ENCODE results near the gene OPN1MW3.
"Not testable (repeated sequence)": the region's sequence is repeated elsewhere in the genome, so short reads cannot be mapped to it uniquely, and the experiment has no call there.

The OPN1MW3 gene

GRCh38 chrX:154233620-154234019 is 23.8 kb upstream of the OPN1MW3 start:
- not testable (repeated sequence) for DNase-seq; H3K4me2 ChIP-seq (ENCODE audit: low read depth, low read length); H3K79me2 ChIP-seq (ENCODE audit: low read length); H3K27ac ChIP-seq (ENCODE audit: low read length); H3K4me1 ChIP-seq (ENCODE audit: low read length); H3K36me3 ChIP-seq (replicated peaks; ENCODE audit: insufficient read depth, low read length); H3F3A ChIP-seq (ENCODE audit: insufficient read depth, low read length); H3K9me3 ChIP-seq (replicated peaks; ENCODE audit: insufficient read depth, low read length); H2AFZ ChIP-seq (ENCODE audit: low read length); H3K4me3 ChIP-seq (ENCODE audit: low read length); H3K9me2 ChIP-seq (replicated peaks; ENCODE audit: insufficient read depth, low read length); H3K9ac ChIP-seq (ENCODE audit: low read length); H4K20me1 ChIP-seq (ENCODE audit: insufficient read depth, low read length); H3K27me3 ChIP-seq (replicated peaks; ENCODE audit: insufficient read depth, low read length)

GRCh38 chrX:154238939-154239559 is 18.3 kb upstream of the OPN1MW3 start:
- H4K20me1 ChIP-seq (ENCODE audit: insufficient read depth, low read length); H3K9ac ChIP-seq (ENCODE audit: low read length); H3K4me1 ChIP-seq (ENCODE audit: low read length); DNase-seq; H3F3A ChIP-seq (ENCODE audit: insufficient read depth, low read length); H3K9me2 ChIP-seq (replicated peaks; ENCODE audit: insufficient read depth, low read length); H2AFZ ChIP-seq (ENCODE audit: low read length); H3K9me3 ChIP-seq (replicated peaks; ENCODE audit: insufficient read depth, low read length); H3K36me3 ChIP-seq (replicated peaks; ENCODE audit: insufficient read depth, low read length); H3K79me2 ChIP-seq (ENCODE audit: low read length); H3K27ac ChIP-seq (ENCODE audit: low read length); H3K27me3 ChIP-seq (replicated peaks; ENCODE audit: insufficient read depth, low read length); H3K4me3 ChIP-seq (ENCODE audit: low read length); H3K4me2 ChIP-seq (ENCODE audit: low read depth, low read length): not testable (repeated sequence)

DNA sequence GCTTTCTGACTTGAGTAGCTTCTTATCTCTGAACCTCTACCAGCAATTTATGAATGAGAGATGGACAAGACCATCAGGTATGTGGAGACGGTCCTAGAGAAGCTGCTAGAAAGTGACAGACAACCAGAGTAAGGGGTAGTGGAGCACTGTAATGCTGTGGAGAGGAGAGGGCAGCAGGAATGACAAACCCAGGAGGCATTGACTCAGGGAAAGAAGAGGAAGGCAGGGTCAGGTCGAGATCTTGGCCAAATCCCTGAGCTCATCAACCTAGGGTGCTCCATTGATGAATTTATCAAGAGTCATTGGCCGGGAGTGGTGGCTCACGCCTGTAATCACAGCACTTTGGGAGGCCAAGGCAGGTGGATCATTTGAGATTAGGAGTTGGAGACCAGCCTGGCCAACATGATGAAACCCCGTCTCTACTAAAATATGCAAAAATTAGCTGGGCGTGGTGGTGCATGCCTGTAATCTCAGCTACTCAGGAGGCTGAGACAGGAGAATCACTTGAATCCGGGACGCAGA is 17.3 kb upstream of the OPN1MW3 start:
- H3K79me2 ChIP-seq (ENCODE audit: low read length); H3F3A ChIP-seq (ENCODE audit: insufficient read depth, low read length); H3K27me3 ChIP-seq (replicated peaks; ENCODE audit: insufficient read depth, low read length); H3K9me2 ChIP-seq (replicated peaks; ENCODE audit: insufficient read depth, low read length); DNase-seq; H3K4me2 ChIP-seq (ENCODE audit: low read depth, low read length); H3K4me3 ChIP-seq (ENCODE audit: low read length); H3K9ac ChIP-seq (ENCODE audit: low read length); H3K9me3 ChIP-seq (replicated peaks; ENCODE audit: insufficient read depth, low read length); H2AFZ ChIP-seq (ENCODE audit: low read length); H4K20me1 ChIP-seq (ENCODE audit: insufficient read depth, low read length); H3K27ac ChIP-seq (ENCODE audit: low read length); H3K36me3 ChIP-seq (replicated peaks; ENCODE audit: insufficient read depth, low read length); H3K4me1 ChIP-seq (ENCODE audit: low read length): not testable (repeated sequence)

DNA sequence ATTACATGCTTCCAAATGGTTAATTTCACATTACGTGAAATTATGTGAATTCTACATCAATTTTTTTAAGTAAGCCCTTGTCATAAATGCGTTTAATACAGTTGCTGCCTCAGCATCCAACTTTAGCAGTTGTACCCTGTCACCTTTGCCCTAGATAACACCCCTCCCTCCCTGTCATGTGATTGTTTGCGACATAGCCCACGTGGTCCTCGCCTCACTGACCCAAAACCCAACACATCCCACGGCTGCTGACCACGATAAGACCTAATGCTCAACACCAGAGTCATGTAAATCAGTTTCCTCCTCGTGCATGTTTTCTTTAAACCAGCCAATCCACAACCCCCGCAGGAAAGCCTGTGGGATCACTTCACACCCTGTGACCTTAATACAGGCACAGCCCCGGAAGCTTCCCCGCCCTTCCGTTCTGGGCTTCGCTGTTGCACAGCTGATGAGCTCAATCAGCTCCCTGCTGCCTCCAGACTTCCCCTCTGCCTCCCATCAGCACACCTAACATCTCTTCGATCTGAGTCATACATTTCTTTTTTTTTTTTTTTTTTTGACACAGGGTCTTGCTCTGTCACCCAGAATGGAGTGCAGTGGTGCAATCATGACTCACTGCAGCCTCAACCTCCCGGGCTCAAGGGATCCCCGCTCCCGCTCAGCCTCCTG is 9.9 kb upstream of the OPN1MW3 start:
- not testable (repeated sequence) for H3K4me3 ChIP-seq (ENCODE audit: low read length); H3K9ac ChIP-seq (ENCODE audit: low read length); H3K27ac ChIP-seq (ENCODE audit: low read length); H3K4me2 ChIP-seq (ENCODE audit: low read depth, low read length); DNase-seq; H3K9me3 ChIP-seq (replicated peaks; ENCODE audit: insufficient read depth, low read length); H4K20me1 ChIP-seq (ENCODE audit: insufficient read depth, low read length); H3K79me2 ChIP-seq (ENCODE audit: low read length); H3K4me1 ChIP-seq (ENCODE audit: low read length); H3K9me2 ChIP-seq (replicated peaks; ENCODE audit: insufficient read depth, low read length); H3F3A ChIP-seq (ENCODE audit: insufficient read depth, low read length); H3K27me3 ChIP-seq (replicated peaks; ENCODE audit: insufficient read depth, low read length); H3K36me3 ChIP-seq (replicated peaks; ENCODE audit: insufficient read depth, low read length); H2AFZ ChIP-seq (ENCODE audit: low read length)

GRCh38 chrX:154248076-154248475 is 9.3 kb upstream of the OPN1MW3 start:
- not testable (repeated sequence) for H3K79me2 ChIP-seq (ENCODE audit: low read length); H2AFZ ChIP-seq (ENCODE audit: low read length); H3K36me3 ChIP-seq (replicated peaks; ENCODE audit: insufficient read depth, low read length); H3K4me3 ChIP-seq (ENCODE audit: low read length); H3K27ac ChIP-seq (ENCODE audit: low read length); H3K9me2 ChIP-seq (replicated peaks; ENCODE audit: insufficient read depth, low read length); H3K9ac ChIP-seq (ENCODE audit: low read length); H4K20me1 ChIP-seq (ENCODE audit: insufficient read depth, low read length); H3K9me3 ChIP-seq (replicated peaks; ENCODE audit: insufficient read depth, low read length); H3K27me3 ChIP-seq (replicated peaks; ENCODE audit: insufficient read depth, low read length); DNase-seq; H3K4me2 ChIP-seq (ENCODE audit: low read depth, low read length); H3F3A ChIP-seq (ENCODE audit: insufficient read depth, low read length); H3K4me1 ChIP-seq (ENCODE audit: low read length)

DNA sequence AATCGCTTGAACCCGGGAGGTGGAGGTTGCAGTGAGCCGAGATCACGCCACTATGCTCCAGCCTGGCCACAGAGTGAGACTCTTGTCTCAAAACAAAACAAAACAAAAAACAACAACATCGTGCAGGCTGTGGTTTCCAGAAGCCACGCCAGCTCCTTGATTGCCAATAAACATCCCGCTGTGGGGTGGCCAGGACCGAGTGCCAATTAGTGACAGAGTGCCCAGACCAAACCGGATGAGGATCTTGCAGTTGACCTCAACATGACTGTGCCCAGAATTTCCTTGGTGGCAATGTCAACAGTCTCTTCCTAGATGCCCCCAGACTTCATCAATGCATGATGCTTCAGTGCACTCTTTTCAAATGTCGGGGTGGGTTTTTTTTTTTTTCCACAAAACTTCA is 1.3 kb downstream of the OPN1MW3 start:
- H3K9me3 ChIP-seq (replicated peaks; ENCODE audit: insufficient read depth, low read length); H3F3A ChIP-seq (ENCODE audit: insufficient read depth, low read length); H3K9ac ChIP-seq (ENCODE audit: low read length); H3K4me1 ChIP-seq (ENCODE audit: low read length); H3K79me2 ChIP-seq (ENCODE audit: low read length); H3K27ac ChIP-seq (ENCODE audit: low read length); H4K20me1 ChIP-seq (ENCODE audit: insufficient read depth, low read length); H3K9me2 ChIP-seq (replicated peaks; ENCODE audit: insufficient read depth, low read length); H3K27me3 ChIP-seq (replicated peaks; ENCODE audit: insufficient read depth, low read length); H3K4me2 ChIP-seq (ENCODE audit: low read depth, low read length); H3K4me3 ChIP-seq (ENCODE audit: low read length); H3K36me3 ChIP-seq (replicated peaks; ENCODE audit: insufficient read depth, low read length); H2AFZ ChIP-seq (ENCODE audit: low read length); DNase-seq: not testable (repeated sequence)

- H3K9me2 ChIP-seq (replicated peaks; ENCODE audit: insufficient read depth, low read length); H3K9ac ChIP-seq (ENCODE audit: low read length); H3K4me2 ChIP-seq (ENCODE audit: low read depth, low read length); H3K36me3 ChIP-seq (replicated peaks; ENCODE audit: insufficient read depth, low read length); H3K27me3 ChIP-seq (replicated peaks; ENCODE audit: insufficient read depth, low read length); H3F3A ChIP-seq (ENCODE audit: insufficient read depth, low read length); H3K4me3 ChIP-seq (ENCODE audit: low read length); H3K4me1 ChIP-seq (ENCODE audit: low read length); H3K79me2 ChIP-seq (ENCODE audit: low read length); DNase-seq; H3K27ac ChIP-seq (ENCODE audit: low read length); H2AFZ ChIP-seq (ENCODE audit: low read length); H3K9me3 ChIP-seq (replicated peaks; ENCODE audit: insufficient read depth, low read length); H4K20me1 ChIP-seq (ENCODE audit: insufficient read depth, low read length): not testable (repeated sequence)
These were observed 5.7 kb downstream of the OPN1MW3 start for GRCh38 chrX:154263072-154263471.

GRCh38 chrX:154269245-154269644 is 11.9 kb downstream of the OPN1MW3 start:
- not testable (repeated sequence) for H3K9me2 ChIP-seq (replicated peaks; ENCODE audit: insufficient read depth, low read length); H4K20me1 ChIP-seq (ENCODE audit: insufficient read depth, low read length); H2AFZ ChIP-seq (ENCODE audit: low read length); H3K4me1 ChIP-seq (ENCODE audit: low read length); H3K4me3 ChIP-seq (ENCODE audit: low read length); H3F3A ChIP-seq (ENCODE audit: insufficient read depth, low read length); H3K27me3 ChIP-seq (replicated peaks; ENCODE audit: insufficient read depth, low read length); H3K9me3 ChIP-seq (replicated peaks; ENCODE audit: insufficient read depth, low read length); H3K36me3 ChIP-seq (replicated peaks; ENCODE audit: insufficient read depth, low read length); H3K79me2 ChIP-seq (ENCODE audit: low read length); DNase-seq; H3K9ac ChIP-seq (ENCODE audit: low read length); H3K4me2 ChIP-seq (ENCODE audit: low read depth, low read length); H3K27ac ChIP-seq (ENCODE audit: low read length)

Measured in MM.1S (cell line).